SK-N-SH (cell line): ENCODE data around the gene USH1C. TPM values are rescaled to one million over a fixed set of nuclear protein-coding genes. Genes with fewer than 3 reads are reported as not detected.

Experiments used
- CTCF ChIA-PET: fragments of 300-600, 350-600 bp; formaldehyde crosslinking; extraction: SDS; loops from one replicate; lab custom pipeline; 2021; lab: Yijun Ruan, JAX
- POLR2A ChIA-PET: fragments of 350-600 bp; sonication (Branson Sonifier 250); formaldehyde crosslinking; extraction: SDS; loops from one replicate; lab custom pipeline; 2020; ENCODE audit warnings: antibody characterized with exemption, inconsistent platforms; lab: Yijun Ruan, JAX
- DNase-seq: peaks from one replicate; pipeline ENCODE4 v3.0.0; 2012
- H2AFZ ChIP-seq: fragments of 200-600 bp; sonication (generic); 2 replicates; pipeline ENCODE4 v1.8.1; 2016; ENCODE audit warnings: antibody characterized with exemption, mild to moderate bottlenecking, low read depth
- H3F3A ChIP-seq: fragments of 200-600 bp; sonication (generic); replicated peaks from 2 replicates; pipeline ENCODE3; 2016; ENCODE audit warnings: antibody characterized with exemption, mild to moderate bottlenecking; ENCODE audit not compliant: insufficient read depth
- H3K27ac ChIP-seq, 2 experiments: fragments of 200-500 bp in 1 of 2; fragments of 200-600 bp in 1 of 2; sonication (Bioruptor generic) in 1 of 2; sonication (generic), shearing (Covaris generic) in 1 of 2; 2 replicates each; pipeline versions ENCODE4 v1.5.1 to v1.6.1; 2014 to 2016; ENCODE audit warnings: low read depth in 2 of 2, inconsistent platforms in 1 of 2, low read length in 1 of 2, mild to moderate bottlenecking in 1 of 2, mixed read lengths in 1 of 2
- H3K27me3 ChIP-seq: fragments of 200-600 bp; sonication (generic), shearing (Covaris generic); 2 replicates; pipeline ENCODE4 v1.6.1; 2016; ENCODE audit warnings: mixed run types; ENCODE audit not compliant: insufficient read depth
- H3K36me3 ChIP-seq, 2 experiments: fragments of 200-500 bp in 1 of 2; fragments of 200-600 bp in 1 of 2; sonication (Bioruptor generic) in 1 of 2; sonication (generic) in 1 of 2; replicated peaks in 1 of 2; 2 replicates each; pipeline versions ENCODE3 to v1.5.1; 2014 to 2016; ENCODE audit warnings: low read length in 1 of 2, mild to moderate bottlenecking in 1 of 2; ENCODE audit not compliant: insufficient read depth in 2 of 2, control insufficient read depth in 1 of 2
- H3K4me1 ChIP-seq, 2 experiments: fragments of 200-500 bp in 1 of 2; fragments of 200-600 bp in 1 of 2; sonication (Bioruptor generic) in 1 of 2; sonication (generic), shearing (Covaris generic) in 1 of 2; 2 replicates each; pipeline versions ENCODE4 v1.5.1 to v1.6.1; 2014 to 2016; ENCODE audit warnings: low read depth in 1 of 2, low read length in 1 of 2, mixed run types in 1 of 2; ENCODE audit not compliant: insufficient read depth in 2 of 2, control insufficient read depth in 1 of 2
- H3K4me2 ChIP-seq: fragments of 200-600 bp; sonication (generic), shearing (Covaris generic); 2 replicates; pipeline ENCODE4 v1.6.1; 2017; ENCODE audit warnings: mixed run types
- H3K4me3 ChIP-seq, 2 experiments: fragments of 200-500 bp in 1 of 2; fragments of 200-600 bp in 1 of 2; sonication (Bioruptor generic) in 1 of 2; sonication (generic), shearing (Covaris generic) in 1 of 2; 2 replicates each; pipeline versions ENCODE4 v1.5.1 to v1.8.1; 2014 to 2016; ENCODE audit warnings: low read depth in 2 of 2, inconsistent platforms in 1 of 2, low read length in 1 of 2, mild to moderate bottlenecking in 1 of 2, mixed read lengths in 1 of 2, moderate library complexity in 1 of 2
- H3K79me2 ChIP-seq: fragments of 200-600 bp; sonication (generic); 2 replicates; pipeline ENCODE4 v1.8.1; 2017; ENCODE audit warnings: mild to moderate bottlenecking; ENCODE audit not compliant: insufficient read depth
- H3K9ac ChIP-seq: fragments of 200-600 bp; sonication (generic); 2 replicates; pipeline ENCODE4 v1.6.1; 2017; ENCODE audit warnings: mixed run types
- H3K9me2 ChIP-seq: fragments of 200-600 bp; sonication (generic); 2 replicates; pipeline ENCODE4 v1.6.1; 2017; ENCODE audit warnings: mixed run types
- H3K9me3 ChIP-seq: fragments of 200-600 bp; sonication (generic); 2 replicates; pipeline ENCODE4 v1.6.1; 2017; ENCODE audit warnings: mixed run types, mild to moderate bottlenecking, moderate library complexity
- H4K20me1 ChIP-seq: fragments of 200-600 bp; sonication (generic); 2 replicates; pipeline ENCODE4 v1.6.1; 2017; ENCODE audit warnings: mild to moderate bottlenecking, mixed run types; ENCODE audit not compliant: insufficient read depth
- CHD2 ChIP-seq: fragments of 150-350 bp; IDR thresholded peaks from 2 replicates; pipeline ENCODE4 v1.6.1; 2018; ENCODE audit warnings: low read length; ENCODE audit not compliant: partially characterized antibody
- FOXJ3 ChIP-seq: sonication (generic); formaldehyde crosslinking; IDR thresholded peaks from 2 replicates; pipeline ENCODE4 v1.5.1; 2020; ENCODE audit warnings: mild to moderate bottlenecking, missing genetic modification reagents
- FOXM1 ChIP-seq: IDR thresholded peaks from 2 replicates; pipeline ENCODE4 v1.4.0; 2012; ENCODE audit warnings: low read depth, mild to moderate bottlenecking
- GABPA ChIP-seq: IDR thresholded peaks from 2 replicates; pipeline ENCODE4 v1.4.0; 2012; ENCODE audit warnings: low read depth, mild to moderate bottlenecking
- MAX ChIP-seq: IDR thresholded peaks from 2 replicates; pipeline ENCODE4 v1.4.0; 2012; ENCODE audit warnings: low read depth
- MEF2A ChIP-seq: IDR thresholded peaks from 2 replicates; pipeline ENCODE4 v1.4.0; 2012; ENCODE audit warnings: low read depth, borderline replicate concordance
- MXI1 ChIP-seq: IDR thresholded peaks from 2 replicates; pipeline ENCODE4 v1.6.1; 2012; ENCODE audit warnings: mild to moderate bottlenecking, low read depth, low read length, improper control_type of control experiment
- PBX3 ChIP-seq: IDR thresholded peaks from 2 replicates; pipeline ENCODE4; 2012
- POLR2AphosphoS5 ChIP-seq: IDR thresholded peaks from 2 replicates; pipeline ENCODE4 v1.6.1; 2012; ENCODE audit warnings: low read depth, low read length
- RAD21 ChIP-seq: IDR thresholded peaks from 2 replicates; pipeline ENCODE4 v1.6.1; 2012; ENCODE audit warnings: mild to moderate bottlenecking, low read length
- RCOR1 ChIP-seq: fragments of 150-350 bp; IDR thresholded peaks from 2 replicates; pipeline ENCODE4 v1.6.1; 2017; ENCODE audit warnings: antibody characterized with exemption, low read length
- REST ChIP-seq: IDR thresholded peaks from 2 replicates; pipeline ENCODE4 v1.6.1; 2012; ENCODE audit warnings: mild to moderate bottlenecking, low read depth, low read length, moderate library complexity
- RFX5 ChIP-seq: IDR thresholded peaks from 2 replicates; pipeline ENCODE4 v1.6.1; 2012; ENCODE audit warnings: mild to moderate bottlenecking, improper control_type of control experiment, low read length
- RXRA ChIP-seq: IDR thresholded peaks from 2 replicates; pipeline ENCODE4 v1.4.0; 2012; ENCODE audit warnings: low read depth, mild to moderate bottlenecking, borderline replicate concordance
- SMC3 ChIP-seq: IDR thresholded peaks from 2 replicates; pipeline ENCODE4 v1.6.1; 2012; ENCODE audit warnings: low read depth, low read length, improper control_type of control experiment
- TAF1 ChIP-seq: IDR thresholded peaks from 2 replicates; pipeline ENCODE4 v1.6.1; 2012; ENCODE audit warnings: low read depth, mild to moderate bottlenecking, low read length, moderate library complexity, borderline replicate concordance
- USF2 ChIP-seq: fragments of 150-350 bp; IDR thresholded peaks from 2 replicates; pipeline ENCODE4 v1.6.1; 2017; ENCODE audit warnings: antibody characterized with exemption, low read length, low read depth, borderline replicate concordance
- YY1 ChIP-seq: IDR thresholded peaks from 2 replicates; pipeline ENCODE4 v1.4.0; 2012; ENCODE audit warnings: low read depth, mild to moderate bottlenecking
- WGBS: methylation state at CpG from one replicate; pipeline ENCODE4 v1.1.6; 2017; ENCODE audit warnings: low lambda C conversion rate; 5-methylcytosine and 5-hydroxymethylcytosine counted together
- polyA plus RNA-seq, 3 experiments: library from polyadenylated mRNA; depleted of rRNA; stranded (reverse); fragments of >200 nt; gene quantifications; 2 replicates each; pipeline ENCODE4 v1.2.3, GENCODE V29; 2012

The USH1C gene
- polyA plus RNA-seq, 1 of the 3 experiments (the other 2 are of a cell fraction), result not detected

GRCh38 chr11:17522655-17523054, 21.6 kb downstream of the USH1C start:
- Histone ChIP-seq H3K4me1 (no peaks in the 10 kb centered on the region; a peak in 1 of 4 replicates), H4K20me1 (no peaks in the 10 kb centered on the region), H3K36me3 (no peaks in the 10 kb centered on the region), H3K9me2 (no peaks in the 10 kb centered on the region), H3K4me2 (no peak overlapping the region), H3K4me3 (no peak overlapping the region), H3K79me2 (no peaks in the 10 kb centered on the region), H3K9ac (no peak overlapping the region), H3K9me3 (no peaks in the 10 kb centered on the region), H3K27ac (no peak overlapping the region), H2AFZ (no peak overlapping the region), H3K27me3 (no peaks in the 10 kb centered on the region; the same call in 1 of the 2 replicates), H3F3A (no peaks in the 10 kb centered on the region)
- WGBS, result 75% methylated on average over 14 of the region's 17 CpGs
- DNase-seq, result no peak
- POLR2A ChIA-PET, result no interaction called here
- TF ChIP-seq RAD21 (no peak), MXI1 (no peak), CHD2 (no peak), FOXM1 (no peak), USF2 (no peak), MAX (no peak), TAF1 (no peak), RCOR1 (no peak), FOXJ3 (CRISPR knock-in tag) (no peak), MEF2A (no peak), GABPA (no peak), YY1 (no peak), RXRA (no peak), REST (no peak), SMC3 (no peak), RFX5 (no peak), POLR2AphosphoS5 (no peak), PBX3 (no peak)
- CTCF ChIA-PET, result interaction anchor here (0.8 to 45.6 kb wide), 5 partner anchors 1 to 490 kb away, joined by 3 to 1101 read pairs (median 499); partner anchors contain the start of genes KCNJ11 and SERGEF
